SIG-M5 treated with dmso at 0.1 percent for 504 hours (cell line): Measurements from ENCODE around the gene HCFC2.

Experiments
- DNase-seq: peaks from one replicate; lab custom pipeline; 2025; ENCODE audit not compliant: unreplicated experiment; lab: John Stamatoyannopoulos, UW

Gene HCFC2

DNA sequence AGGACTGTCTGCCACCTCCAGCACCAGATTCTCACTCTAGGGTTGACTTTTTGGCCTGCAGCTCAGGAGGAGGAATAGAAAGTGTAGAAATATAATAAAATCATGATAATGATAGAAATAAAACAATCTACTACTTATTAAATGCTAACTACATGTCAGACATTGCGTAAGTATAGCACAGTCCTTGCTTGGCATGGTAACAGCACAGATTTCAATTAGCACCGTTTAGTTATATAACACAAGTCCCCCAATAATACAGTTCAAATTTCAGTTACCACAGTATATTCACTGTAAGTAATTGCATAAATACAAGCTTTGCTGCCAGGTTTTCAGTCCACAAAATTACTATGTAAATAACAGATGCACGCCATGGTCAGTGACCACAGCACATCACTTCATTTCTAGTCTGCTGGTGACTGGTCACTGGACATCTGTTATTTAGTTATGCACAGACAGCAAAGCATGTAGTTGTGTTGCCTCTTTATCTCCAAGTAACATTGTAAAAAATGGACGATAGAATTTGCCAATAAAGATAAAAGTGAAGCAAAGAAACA lies 7.8 kb upstream of the HCFC2 start:
- no peak for DNase-seq

DNA sequence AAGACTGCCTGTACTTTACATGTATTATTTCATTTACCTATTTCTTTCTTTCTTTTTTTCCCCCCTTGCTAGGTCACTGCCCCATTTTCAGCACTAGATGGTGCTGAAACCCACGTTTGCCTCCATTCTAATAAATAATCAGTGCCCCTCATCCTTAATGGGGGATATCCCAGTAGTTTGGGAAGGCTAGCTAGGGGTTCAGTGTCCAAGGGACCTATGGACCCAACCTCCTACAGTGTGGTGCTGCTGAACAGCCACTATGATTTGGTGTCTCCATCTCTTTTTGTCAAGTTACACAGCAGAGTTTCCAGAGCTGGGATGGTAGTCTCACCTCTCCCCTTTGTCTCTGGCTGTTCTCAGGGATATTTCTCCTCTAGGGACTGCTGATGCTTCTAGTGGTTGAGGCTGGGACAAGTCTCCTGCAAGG lies 6.5 kb upstream of the HCFC2 start:
- peak; percentile 13 for DNase-seq

GRCh38 chr12:104058802-104059201 lies 5.5 kb upstream of the HCFC2 start:
- no peak for DNase-seq

DNA sequence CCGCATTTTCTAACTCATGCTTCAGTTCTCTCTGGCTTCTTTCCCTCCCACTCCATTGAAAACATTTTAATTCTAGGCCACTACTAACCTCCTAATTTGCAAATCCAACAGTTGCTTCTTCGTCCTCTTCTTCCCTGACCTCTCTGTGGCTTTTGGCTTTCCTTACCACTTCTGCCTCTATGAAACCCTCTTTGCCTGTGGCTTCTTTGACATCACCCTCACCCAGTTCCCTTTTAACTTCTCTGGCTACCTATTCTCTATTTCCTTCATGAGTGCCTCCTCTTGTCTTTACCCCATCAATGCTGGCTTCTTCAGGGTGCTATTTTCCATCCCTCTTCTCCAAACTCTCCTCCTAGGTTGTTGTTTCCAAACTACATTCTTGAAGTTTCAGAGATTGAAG lies 4.4 kb upstream of the HCFC2 start:
- peak; percentile 28 for DNase-seq

- DNase-seq, result no peak
Measured at GRCh38 chr12:104060791-104061190, 3.5 kb upstream of the HCFC2 start.

GRCh38 chr12:104063712-104064030 lies 660 bp upstream of the HCFC2 start:
- DNase-seq, result no peak

DNA sequence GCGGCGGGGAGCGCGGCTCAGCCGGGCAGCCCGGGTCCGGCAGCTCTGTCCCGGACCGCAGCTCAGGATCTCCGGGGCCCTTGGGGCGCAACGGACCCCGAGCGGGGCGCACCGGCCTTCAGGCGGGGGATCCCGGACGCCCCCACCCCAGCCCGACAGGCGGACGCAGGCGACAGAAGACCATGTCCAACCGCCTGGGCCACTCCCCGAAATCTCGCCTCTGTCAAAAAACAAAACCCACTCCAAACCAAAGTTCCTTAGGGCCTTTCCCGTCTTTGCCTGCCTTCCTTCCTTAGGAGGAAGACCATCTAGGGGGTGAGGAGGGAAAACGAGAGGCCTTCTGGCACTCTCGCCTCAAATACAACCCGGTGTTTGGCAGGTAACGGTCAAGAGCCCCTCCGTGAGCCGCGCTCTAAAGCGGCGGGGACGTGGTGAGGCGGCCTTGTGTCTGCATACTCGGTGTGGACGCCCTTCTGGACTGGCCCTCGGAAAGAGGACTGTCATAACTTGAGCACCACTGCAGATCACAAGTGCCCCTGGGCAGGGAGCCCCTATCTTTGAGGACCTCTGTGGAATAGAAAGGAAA lies 604 bp downstream of the HCFC2 start:
- no peak for DNase-seq

DNA sequence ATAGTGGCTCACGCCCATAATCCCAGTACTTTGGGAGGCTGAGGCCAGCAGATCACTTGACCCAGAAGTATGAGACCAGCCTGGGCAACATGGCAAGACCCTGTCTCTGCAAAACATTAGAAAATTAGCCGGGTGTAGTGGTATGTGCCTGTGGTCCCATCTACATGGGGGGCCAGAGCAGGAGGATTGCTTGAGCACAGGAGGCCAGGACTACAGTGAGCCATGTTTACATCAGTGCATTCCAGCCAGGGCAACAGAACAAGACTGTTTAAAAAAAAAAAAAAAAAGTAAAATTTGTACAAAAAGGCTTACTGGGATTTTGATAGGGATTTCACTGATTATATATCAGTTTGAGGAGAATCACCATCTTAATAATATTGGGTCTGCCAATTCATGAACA lies 7.8 kb downstream of the HCFC2 start:
- no peak for DNase-seq

DNA sequence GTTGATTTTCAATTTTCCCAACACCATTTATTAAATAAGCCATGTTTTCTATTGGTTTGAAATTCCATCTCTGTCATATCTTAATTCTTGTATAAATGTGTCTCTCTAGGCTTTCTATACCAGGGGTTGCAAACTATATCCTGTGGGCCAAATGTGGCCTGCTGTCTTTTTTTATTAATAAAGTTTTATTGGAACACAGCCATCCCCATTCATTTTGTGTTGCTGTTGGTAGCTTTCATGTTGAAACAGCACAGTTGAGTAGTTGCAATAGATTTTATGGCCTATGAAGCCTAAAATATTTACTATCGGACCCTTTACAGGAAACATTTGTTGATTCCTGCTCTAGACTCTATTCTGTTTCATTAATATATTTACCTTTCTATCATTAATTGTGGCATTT lies 9.4 kb downstream of the HCFC2 start:
- no peak for DNase-seq

- DNase-seq, result no peak
Measured at GRCh38 chr12:104079024-104079423, 14.7 kb downstream of the HCFC2 start.

DNA sequence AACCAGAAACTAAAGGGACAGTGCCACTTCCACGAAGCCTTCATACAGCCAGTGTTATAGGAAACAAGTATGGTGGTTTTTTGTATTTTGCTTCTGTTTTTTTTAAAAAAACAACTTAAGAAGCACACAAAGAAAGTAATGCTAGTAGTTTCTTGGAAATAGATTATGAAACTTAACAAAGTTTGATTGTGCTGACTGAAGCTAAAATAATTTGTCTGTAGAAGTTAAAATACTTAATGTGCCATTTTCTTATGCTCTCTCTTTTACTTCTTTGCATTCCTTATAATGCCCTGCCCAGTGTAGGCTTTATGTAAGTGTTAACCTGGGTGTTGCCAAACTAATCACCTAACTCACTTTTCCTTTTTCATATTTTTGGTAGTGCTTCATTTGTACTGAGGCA lies 16.4 kb downstream of the HCFC2 start:
- DNase-seq, result no peak

DNA sequence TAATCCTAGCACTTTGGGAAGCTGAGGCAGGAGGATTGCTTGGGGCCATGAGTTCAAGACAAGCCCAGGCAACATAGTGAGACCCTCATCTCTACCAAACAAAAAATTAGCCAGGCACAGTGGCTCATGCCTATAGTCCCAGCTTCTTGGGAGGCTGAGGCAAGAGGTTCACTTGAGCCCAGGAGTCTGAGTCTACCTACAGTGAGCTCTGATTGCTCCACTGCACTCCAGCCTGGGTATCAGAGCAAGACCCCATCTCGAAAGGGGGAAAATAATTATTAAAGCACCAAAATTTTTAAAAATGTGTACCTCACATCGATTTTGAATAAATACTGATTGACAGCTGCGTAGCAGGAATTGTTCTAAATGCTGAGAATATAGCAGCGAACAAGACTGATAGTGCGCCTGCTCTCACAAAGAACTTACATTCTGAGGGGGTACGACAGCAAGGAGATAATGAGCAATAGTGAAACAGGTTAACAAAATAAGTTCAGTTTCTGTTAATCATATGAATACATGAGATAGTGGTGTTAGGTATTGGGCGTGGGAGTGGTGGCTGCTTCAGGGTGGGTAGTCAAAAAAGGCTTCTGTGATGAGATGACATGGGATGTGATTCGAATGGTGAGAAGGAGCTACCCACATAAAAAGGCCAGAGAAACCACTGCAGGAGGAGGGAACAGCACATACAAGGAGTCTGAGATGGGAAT lies 19.6 kb downstream of the HCFC2 start:
- DNase-seq, result no peak

DNA sequence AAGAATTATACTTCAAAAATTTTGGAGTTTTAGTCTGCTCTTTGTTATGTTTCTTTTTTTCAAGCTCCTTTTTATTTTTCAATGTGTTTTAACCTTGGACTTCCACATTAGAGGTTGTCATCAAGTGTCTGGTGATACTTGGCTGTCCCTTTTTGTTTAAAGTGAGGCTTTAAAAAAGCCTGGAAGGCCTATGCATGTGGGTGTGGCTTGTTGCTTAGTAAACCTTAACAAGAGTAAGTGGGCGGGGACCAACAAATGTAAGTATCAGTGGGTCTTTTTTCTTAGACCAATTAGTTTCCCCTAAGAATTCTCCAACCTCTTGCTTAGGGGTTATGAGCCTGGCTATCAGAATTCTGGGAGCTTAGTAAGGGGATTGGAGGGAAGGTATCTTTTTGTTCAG lies 26.4 kb downstream of the HCFC2 start:
- DNase-seq, result no peak

DNA sequence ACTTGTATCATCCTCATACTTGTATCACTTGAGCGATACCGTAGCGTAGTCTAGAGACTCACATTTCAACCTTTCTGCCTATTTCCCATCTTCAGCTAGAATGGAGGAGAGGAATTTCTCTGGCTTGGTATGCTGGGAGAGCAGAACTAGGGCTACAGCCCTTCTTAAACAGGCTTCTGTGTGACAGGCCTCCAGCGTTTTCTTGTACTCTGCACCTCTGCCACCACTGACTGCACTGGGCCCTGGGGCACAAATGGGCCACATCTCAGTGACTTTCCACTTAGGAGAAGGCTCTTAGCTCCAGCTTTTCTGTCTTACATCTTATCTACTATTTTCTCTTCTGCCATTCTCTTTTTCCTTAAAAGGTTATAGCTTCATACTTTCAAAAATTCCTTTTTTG lies 26.8 kb downstream of the HCFC2 start:
- no peak for DNase-seq

DNA sequence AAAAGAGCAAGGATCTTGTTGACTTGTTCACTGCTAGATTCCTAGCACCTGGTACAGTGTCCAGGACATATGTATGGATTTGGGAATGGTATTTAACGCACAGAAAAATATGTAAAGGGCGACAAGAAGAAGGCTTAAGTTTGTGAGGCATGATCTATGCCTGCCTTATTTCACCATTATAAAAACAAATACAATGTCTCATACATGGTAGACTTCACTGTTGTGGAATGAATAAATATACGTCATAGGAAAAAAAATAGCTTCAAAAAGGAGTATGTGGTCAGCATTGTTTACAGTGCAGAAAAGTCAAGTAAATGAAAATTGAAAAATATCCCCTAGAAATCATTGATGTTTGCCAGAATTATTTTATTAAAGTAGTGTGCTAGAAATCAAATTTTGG lies 30.0 kb downstream of the HCFC2 start:
- DNase-seq, result no peak

- no peak for DNase-seq
Measured at GRCh38 chr12:104095289-104095688, 31.0 kb downstream of the HCFC2 start.

DNA sequence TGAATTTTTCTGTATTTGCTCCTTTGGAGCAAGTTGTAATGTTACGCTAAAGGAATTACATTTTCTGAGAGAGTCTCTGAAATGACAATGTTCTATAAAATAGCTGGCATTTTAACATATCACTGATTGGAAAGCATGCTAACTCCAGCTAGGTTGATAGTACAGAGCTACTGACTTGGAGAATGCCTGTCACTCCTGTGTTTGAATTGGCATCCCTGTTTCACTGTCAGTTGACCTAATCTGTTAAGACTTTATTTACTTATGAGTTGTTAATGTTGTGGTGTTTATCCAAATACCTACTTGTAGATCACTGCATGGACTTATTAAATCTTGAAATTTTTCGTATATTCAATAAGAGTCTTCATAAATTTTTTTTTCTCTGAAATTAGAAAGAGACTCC lies 33.6 kb downstream of the HCFC2 start:
- DNase-seq, result no peak

- DNase-seq, result no peak
Measured at GRCh38 chr12:104105461-104105860, 41.1 kb downstream of the HCFC2 start.

DNA sequence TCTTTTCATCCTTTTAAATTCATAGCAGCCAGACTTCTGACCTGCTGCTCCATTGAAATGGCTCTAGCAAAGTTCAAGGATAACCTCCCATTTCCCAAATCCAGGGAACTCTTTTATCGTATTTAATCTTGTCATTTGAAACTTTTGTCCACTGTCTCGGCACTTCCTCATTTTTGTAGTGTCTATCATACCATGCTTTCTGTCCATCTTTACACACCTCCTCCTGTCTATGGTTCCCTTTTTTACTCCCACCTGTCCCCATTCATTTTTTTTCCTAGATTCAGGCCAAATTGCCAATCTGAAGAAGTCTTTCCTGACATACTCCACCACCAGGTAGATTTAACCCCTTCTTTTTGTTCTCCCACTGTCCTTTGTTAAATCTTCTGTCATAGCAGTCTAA lies 42.6 kb downstream of the HCFC2 start:
- no peak for DNase-seq

DNA sequence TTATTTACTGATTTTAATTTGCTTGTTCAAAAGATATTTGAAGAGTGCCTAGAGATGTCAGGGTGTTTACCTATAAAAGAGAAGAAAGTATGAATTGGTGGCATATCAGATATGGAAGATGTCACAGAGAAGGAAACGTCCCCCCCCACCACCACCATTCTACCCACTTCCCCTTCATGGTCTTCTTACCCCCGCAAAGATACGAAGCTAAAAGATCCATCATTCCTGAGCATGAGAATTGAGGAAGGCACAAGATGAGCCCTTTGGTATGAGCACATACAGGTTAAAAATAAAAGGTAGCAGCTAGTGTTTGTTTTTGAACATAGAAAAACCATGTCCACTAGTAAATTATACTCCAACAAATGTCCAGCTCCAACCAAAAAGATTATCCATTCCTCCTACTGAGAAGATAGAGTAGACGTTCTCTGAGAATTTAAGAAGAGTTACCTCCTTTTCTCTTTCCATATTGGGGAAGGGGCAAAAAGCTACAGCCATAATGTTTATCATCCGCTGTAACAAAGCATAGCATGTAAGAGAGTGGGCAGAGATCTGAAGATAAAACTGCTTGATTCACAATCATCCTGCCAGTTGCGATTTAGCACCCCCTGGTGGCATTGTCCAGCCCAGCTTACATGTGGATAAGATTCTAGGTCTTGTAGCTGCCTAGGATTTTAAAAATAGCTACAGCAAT lies 44.6 kb downstream of the HCFC2 start:
- DNase-seq, result peak; percentile 66

GRCh38 chr12:104109446-104110271 lies 45.3 kb downstream of the HCFC2 start:
- no peak for DNase-seq
